Dedifferentiated amniotic fluid mesenchymal stem cell (primary cell): Measurements from ENCODE around the gene CACNB3.
A peak's percentile ranks its signal among the peaks of the same experiment; 100 is the strongest.

ENCODE experiments used
- DNase-seq: peaks from one replicate; pipeline ENCODE4 v3.0.0-alpha.2; 2016; ENCODE audit errors: extremely low spot score

The CACNB3 gene

GRCh38 chr12:48817873-48818830 lies at the start of gene CACNB3:
TSS of gene CACNB3 (plus strand) at chr12:48818496. CDS start at chr12:48818930, 434 bp downstream.
- DNase-seq, result no peak

- no peak for DNase-seq
Measured at GRCh38 chr12:48768736-48769135, 49.6 kb upstream of the CACNB3 start.

- no peak for DNase-seq
Measured at GRCh38 chr12:48770756-48771155, 47.5 kb upstream of the CACNB3 start.

- DNase-seq, result no peak
Measured at GRCh38 chr12:48771588-48772112, 46.6 kb upstream of the CACNB3 start.

GRCh38 chr12:48773686-48774085 lies 44.6 kb upstream of the CACNB3 start:
- no peak for DNase-seq

GRCh38 chr12:48774516-48774915 lies 43.8 kb upstream of the CACNB3 start:
- no peak for DNase-seq

- no peak for DNase-seq
Measured at GRCh38 chr12:48775299-48775698, 43.0 kb upstream of the CACNB3 start.

- no peak for DNase-seq
Measured at GRCh38 chr12:48775991-48776649, 42.2 kb upstream of the CACNB3 start.

- no peak for DNase-seq
Measured at GRCh38 chr12:48776956-48777355, 41.3 kb upstream of the CACNB3 start.

- DNase-seq, result no peak
Measured at GRCh38 chr12:48777501-48778400, 40.5 kb upstream of the CACNB3 start.

GRCh38 chr12:48779869-48780268 lies 38.4 kb upstream of the CACNB3 start:
- no peak for DNase-seq

GRCh38 chr12:48780381-48781025 lies 37.8 kb upstream of the CACNB3 start:
- DNase-seq, result no peak

- DNase-seq, result no peak
Measured at GRCh38 chr12:48781750-48782456, 36.4 kb upstream of the CACNB3 start.

GRCh38 chr12:48782457-48783395 lies 35.6 kb upstream of the CACNB3 start:
- no peak for DNase-seq

- no peak for DNase-seq
Measured at GRCh38 chr12:48783432-48783831, 34.9 kb upstream of the CACNB3 start.

- peak; percentile 34 for DNase-seq
Measured at GRCh38 chr12:48786591-48787544, 31.4 kb upstream of the CACNB3 start.

GRCh38 chr12:48787791-48788523 lies 30.3 kb upstream of the CACNB3 start:
- DNase-seq, result no peak

GRCh38 chr12:48788524-48788853 lies 29.8 kb upstream of the CACNB3 start:
- no peak for DNase-seq
